KBM-7 (cell line): Measurements from ENCODE around the gene POM121C.
"Not testable (repeated sequence)": the region's sequence is repeated elsewhere in the genome, so short reads cannot be mapped to it uniquely, and the experiment has no call there.

ENCODE experiments used
- DNase-seq: peaks from one replicate; pipeline ENCODE4 v3.0.0-alpha.2; 2015
- in situ Hi-C: fragments of 300-500 bp; cut with MboI; formaldehyde crosslinking; loops from 2 replicates; pipeline ENCODE4 v1.14.3; 2020; ENCODE audit warnings: low sequenced_read_pairs, low pct_unique_long_range_greater_than_20kb, mixed read lengths

Gene POM121C

GRCh38 chr7:75403455-75404443 lies 82.3 kb downstream of the POM121C start:
- DNase-seq, in situ Hi-C loops: not testable (repeated sequence)

DNA sequence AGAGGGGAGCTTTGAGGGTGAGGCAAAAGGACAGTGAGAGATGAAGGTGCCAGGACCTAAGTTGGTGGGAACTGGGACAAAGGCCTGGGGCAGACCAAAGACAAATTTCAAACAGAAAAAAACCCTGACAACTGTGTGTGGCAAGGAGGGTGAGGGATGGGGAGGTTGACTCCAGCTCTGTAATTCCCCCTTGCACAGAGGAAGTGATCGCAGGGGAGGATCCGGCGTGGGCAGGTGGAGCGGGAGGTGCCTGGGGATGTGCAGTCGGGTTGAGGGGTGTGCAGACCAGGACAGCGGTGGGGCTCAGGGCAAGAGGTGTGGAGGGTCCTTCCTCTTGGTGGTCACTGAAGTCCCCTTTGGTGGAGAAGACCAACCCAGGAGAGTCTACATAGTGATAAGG lies 85.5 kb downstream of the POM121C start:
- DNase-seq, in situ Hi-C loops: not testable (repeated sequence)

- in situ Hi-C loops, DNase-seq: not testable (repeated sequence)
These were observed 87.1 kb downstream of the POM121C start for GRCh38 chr7:75398771-75399700.

- in situ Hi-C loops, DNase-seq: not testable (repeated sequence)
These were observed 88.2 kb downstream of the POM121C start for GRCh38 chr7:75397865-75398264.

DNA sequence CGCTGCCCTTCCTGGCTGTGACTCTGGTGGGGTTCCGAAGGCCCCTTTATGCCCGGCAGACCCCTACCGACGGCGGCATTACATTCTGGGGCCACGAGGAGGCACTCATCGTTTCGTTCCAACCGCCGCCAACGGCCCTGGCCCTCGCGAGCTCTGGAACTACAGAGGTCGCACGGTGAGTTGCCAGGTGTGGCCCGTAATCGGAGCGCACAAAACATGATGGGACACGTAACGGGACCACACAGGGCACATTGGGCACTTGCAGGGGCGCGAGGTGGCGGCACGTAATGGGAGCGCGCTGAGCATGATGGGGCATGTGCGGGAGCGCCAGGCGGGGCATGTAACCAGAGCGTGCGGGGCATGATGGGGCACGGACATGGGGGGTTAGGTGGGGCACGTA lies 90.8 kb downstream of the POM121C start, which contains the start of gene TRIM73:
TSS of gene TRIM73 (plus strand) at position 301 of the 400 bp plus-strand sequence. CDS start 3,305 bp downstream, outside the sequence.
- DNase-seq, in situ Hi-C loops: not testable (repeated sequence)

- in situ Hi-C loops, DNase-seq: not testable (repeated sequence)
These were observed 92.9 kb downstream of the POM121C start for GRCh38 chr7:75393194-75393593.

GRCh38 chr7:75374519-75375317 lies 111.4 kb downstream of the POM121C start:
- DNase-seq, in situ Hi-C loops: not testable (repeated sequence)

- in situ Hi-C loops, DNase-seq: not testable (repeated sequence)
These were observed 112.0 kb downstream of the POM121C start for GRCh38 chr7:75374144-75374518.

DNA sequence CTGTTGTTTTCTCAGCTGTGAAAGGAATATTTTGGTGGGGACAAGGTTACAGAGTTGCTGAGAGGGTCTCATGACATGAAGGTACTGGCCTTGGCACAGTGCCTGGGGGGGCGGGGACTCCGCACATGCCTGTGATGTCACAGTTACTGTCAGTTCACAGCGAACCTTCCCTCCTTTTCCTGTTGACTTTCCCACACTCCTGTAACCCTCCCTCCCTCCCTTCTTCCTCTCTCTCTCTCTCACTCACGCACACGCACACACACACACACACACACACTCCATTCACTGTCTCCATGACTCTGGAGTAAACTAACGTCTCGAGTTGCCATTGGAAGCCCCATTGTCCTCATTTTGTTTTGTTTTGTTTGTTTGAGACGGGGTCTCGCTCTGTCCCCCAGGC lies 118.8 kb downstream of the POM121C start:
- in situ Hi-C loops, DNase-seq: not testable (repeated sequence)
